ENCODE results near the gene OR2C3. TPM values are rescaled to one million over a fixed set of nuclear protein-coding genes. Genes with fewer than 3 reads are reported as not detected.
"Not testable (repeated sequence)": the region's sequence is repeated elsewhere in the genome, so short reads cannot be mapped to it uniquely, and the experiment has no call there.

The OR2C3 gene
- total and polyA plus RNA-seq, 4 experiments from 2014 or later, result not detected

DNA sequence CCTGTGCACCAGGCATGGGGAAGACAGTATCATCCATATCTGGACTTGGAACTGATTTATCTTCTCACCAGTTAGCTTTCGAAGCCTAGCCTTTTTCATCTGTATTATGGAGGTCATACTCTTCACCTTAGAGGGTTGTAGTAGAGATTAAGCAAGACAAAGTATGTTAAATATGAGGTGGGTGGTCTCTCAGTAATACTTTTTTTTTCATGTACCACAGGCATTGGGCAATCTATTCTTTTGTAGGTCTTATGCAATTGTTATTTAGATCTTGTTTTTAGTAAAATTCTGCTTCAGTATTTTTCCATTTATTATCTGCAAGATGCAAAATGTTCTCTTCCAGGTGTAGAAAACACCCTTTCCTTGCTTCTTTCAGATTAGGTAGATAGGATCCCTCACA lies 43.1 kb downstream of the OR2C3 start:
- H3K27ac Mint-ChIP-seq, result no peak overlapping the region
- no peaks in the 10 kb centered on the region for H3K4me1 Mint-ChIP-seq
- H3K36me3 Mint-ChIP-seq, result no peaks in the 10 kb centered on the region
- POLR2A ChIA-PET (ENCODE audit: partially characterized antibody), result no interaction called here
- H3K9me3 Mint-ChIP-seq, result no peaks in the 10 kb centered on the region
- H3K4me3 ChIP-seq (ENCODE audit: low read length in 2 of 2), result no peak overlapping the region
- CTCF ChIA-PET (ENCODE audit: partially characterized antibody), result interaction anchor here (0.7 to 10.4 kb wide), 2 partner anchors 104 to 120 kb away, joined by 3 to 230 read pairs; no protein-coding TSS in a partner anchor
- H3K9me3 ChIP-seq (ENCODE audit: control insufficient read depth in 1 of 2, low read length in 2 of 2), result no peaks in the 10 kb centered on the region
- H3K27me3 Mint-ChIP-seq, result peaks cover 20 to 24% of the 10 kb centered on the region in 2 donors
- DNase-seq, result no peak
- H3K4me1 ChIP-seq (ENCODE audit: insufficient read depth, low read length), result no peaks in the 10 kb centered on the region
- H3K36me3 ChIP-seq (ENCODE audit: insufficient read depth, low read length), result no peaks in the 10 kb centered on the region
- no peak overlapping the region for H3K4me3 Mint-ChIP-seq
- H3K27ac ChIP-seq (ENCODE audit: low read depth, low read length), result no peak overlapping the region
- peaks cover 10% of the 10 kb centered on the region for H3K27me3 ChIP-seq (ENCODE audit: insufficient read depth, low read length)
- intact Hi-C loops (cut with micrococcal nuclease), result no loop called here

GRCh38 chr1:247491328-247491727 lies 44.9 kb downstream of the OR2C3 start:
- DNase-seq, result no peak
- Mint-ChIP-seq H3K27me3 (peaks cover 19 to 23% of the 10 kb centered on the region in 2 donors), H3K9me3 (no peaks in the 10 kb centered on the region), H3K27ac (no peak overlapping the region), H3K36me3 (no peaks in the 10 kb centered on the region), H3K4me1 (no peaks in the 10 kb centered on the region), H3K4me3 (no peak overlapping the region)
- H3K9me3 ChIP-seq (ENCODE audit: control insufficient read depth in 1 of 2, low read length in 2 of 2), result no peaks in the 10 kb centered on the region
- no peak overlapping the region for H3K4me3 ChIP-seq (ENCODE audit: low read length in 2 of 2)
- ChIA-PET POLR2A (ENCODE audit: partially characterized antibody) (no interaction called here), CTCF (ENCODE audit: partially characterized antibody) (interaction anchor here (3.5 to 10.4 kb wide), 3 partner anchors 103 to 117 kb away, joined by 17 to 231 read pairs (median 230); no protein-coding TSS in a partner anchor)
- H3K27ac ChIP-seq (ENCODE audit: low read depth, low read length), result no peak overlapping the region
- no peaks in the 10 kb centered on the region for H3K36me3 ChIP-seq (ENCODE audit: insufficient read depth, low read length)
- H3K4me1 ChIP-seq (ENCODE audit: insufficient read depth, low read length), result no peaks in the 10 kb centered on the region
- H3K27me3 ChIP-seq (ENCODE audit: insufficient read depth, low read length), result peaks cover 10% of the 10 kb centered on the region
- intact Hi-C loops (cut with micrococcal nuclease), result no loop called here

DNA sequence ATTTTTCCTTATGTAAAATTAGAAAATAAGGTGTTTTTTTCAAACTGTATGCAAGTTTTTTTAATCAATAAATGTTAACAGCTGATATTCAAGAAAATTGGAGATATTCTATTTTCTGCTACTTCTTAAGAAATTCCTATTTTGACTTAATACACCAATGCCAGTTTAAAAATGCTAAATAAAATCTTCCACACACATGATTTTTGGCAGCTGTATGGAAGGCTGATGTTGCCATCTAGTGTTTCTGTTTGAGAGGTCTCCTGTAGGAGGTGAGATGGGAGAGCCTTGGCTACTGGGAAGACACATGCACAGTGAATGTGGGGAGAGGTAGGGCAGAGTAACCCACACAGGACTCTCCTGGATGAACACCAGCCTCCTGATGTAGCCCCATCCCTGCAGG lies 49.2 kb downstream of the OR2C3 start:
- peak in 4 of 5 donors; percentile 47 to 56 (median 54) for DNase-seq
- no peaks in the 10 kb centered on the region for H3K4me1 ChIP-seq (ENCODE audit: insufficient read depth, low read length)
- no peaks in the 10 kb centered on the region for H3K9me3 ChIP-seq (ENCODE audit: control insufficient read depth in 1 of 2, low read length in 2 of 2)
- H3K4me3 Mint-ChIP-seq, result no peak overlapping the region
- intact Hi-C loops (cut with micrococcal nuclease), result loop anchor here (1.0 kb wide), 2 partner anchors 97 to 115 kb away; no protein-coding TSS in a partner anchor
- H3K4me1 Mint-ChIP-seq, result no peaks in the 10 kb centered on the region
- peaks cover 7 to 10% of the 10 kb centered on the region in 2 donors for H3K27me3 Mint-ChIP-seq
- H3K27me3 ChIP-seq (ENCODE audit: insufficient read depth, low read length), result no peaks in the 10 kb centered on the region
- H3K27ac ChIP-seq (ENCODE audit: low read depth, low read length), result no peak overlapping the region
- H3K27ac Mint-ChIP-seq, result no peak overlapping the region
- no peaks in the 10 kb centered on the region for H3K9me3 Mint-ChIP-seq
- ChIA-PET POLR2A (ENCODE audit: partially characterized antibody) (interaction anchor here (0.9 to 3.4 kb wide), 3 partner anchors 39 to 114 kb away, joined by 3 to 16 read pairs (median 3); no protein-coding TSS in a partner anchor), CTCF (ENCODE audit: partially characterized antibody) (interaction anchor here (0.6 to 10.4 kb wide), 21 partner anchors 8 to 367 kb away, joined by 3 to 231 read pairs (median 4); partner anchors contain the start of gene NLRP3)
- H3K4me3 ChIP-seq (ENCODE audit: low read length in 2 of 2), result no peak overlapping the region
- H3K36me3 ChIP-seq (ENCODE audit: insufficient read depth, low read length), result no peaks in the 10 kb centered on the region
- no peaks in the 10 kb centered on the region for H3K36me3 Mint-ChIP-seq

- no peak for DNase-seq
- Mint-ChIP-seq H3K36me3 (no peaks in the 10 kb centered on the region), H3K27me3 (peaks cover 0 to 2% of the 10 kb centered on the region in 2 donors), H3K4me1 (no peaks in the 10 kb centered on the region), H3K4me3 (no peak overlapping the region), H3K27ac (no peak overlapping the region), H3K9me3 (no peaks in the 10 kb centered on the region)
- intact Hi-C loops (cut with micrococcal nuclease), result no loop called here
- Histone ChIP-seq H3K27ac (ENCODE audit: low read depth, low read length) (no peak overlapping the region), H3K4me3 (ENCODE audit: low read length in 2 of 2) (no peak overlapping the region), H3K36me3 (ENCODE audit: insufficient read depth, low read length) (no peaks in the 10 kb centered on the region), H3K9me3 (ENCODE audit: control insufficient read depth in 1 of 2, low read length in 2 of 2) (no peaks in the 10 kb centered on the region), H3K4me1 (ENCODE audit: insufficient read depth, low read length) (no peaks in the 10 kb centered on the region), H3K27me3 (ENCODE audit: insufficient read depth, low read length) (no peaks in the 10 kb centered on the region)
- ChIA-PET POLR2A (ENCODE audit: partially characterized antibody) (no interaction called here), CTCF (ENCODE audit: partially characterized antibody) (interaction anchor here (1.2 to 10.4 kb wide), 5 partner anchors 67 to 110 kb away, joined by 3 to 231 read pairs (median 7); partner anchors contain the start of gene NLRP3)
Observed at GRCh38 chr1:247482747-247483146, 53.5 kb downstream of the OR2C3 start.

DNA sequence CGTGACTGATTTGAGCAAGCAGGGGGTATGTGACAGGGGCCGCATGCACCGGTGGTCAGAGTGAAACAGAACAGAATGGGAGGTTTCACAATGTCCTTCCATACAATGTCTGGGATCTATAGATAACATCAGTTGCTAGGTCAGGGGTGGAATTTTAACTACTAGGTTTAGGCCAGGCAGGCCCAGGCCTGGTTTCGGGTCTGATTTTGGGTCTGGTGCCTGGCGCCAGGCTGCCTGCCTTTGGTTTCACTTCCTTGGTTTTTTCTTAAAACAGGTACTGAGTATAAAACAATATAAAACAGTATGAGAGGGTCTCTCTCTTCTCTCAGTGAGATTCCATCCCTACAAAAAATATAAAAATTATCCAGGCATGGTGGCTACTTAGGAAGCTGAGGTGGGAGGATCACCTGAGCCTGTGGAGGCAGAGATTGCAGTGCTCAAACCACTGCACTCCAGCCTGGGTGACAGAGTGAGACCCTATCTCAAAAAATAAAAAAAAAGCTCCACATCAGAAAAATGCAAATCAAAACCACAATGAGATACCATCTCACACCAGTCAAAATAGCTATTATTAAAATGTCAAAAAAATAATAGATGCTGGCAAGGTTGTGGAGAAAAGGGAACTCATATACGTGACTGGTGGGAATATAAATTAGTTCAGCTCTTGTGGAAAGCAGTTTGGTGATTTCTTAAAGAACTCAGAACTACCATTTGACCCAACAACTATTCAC lies 59.7 kb downstream of the OR2C3 start:
- CTCF ChIA-PET (ENCODE audit: partially characterized antibody), result interaction anchor here (0.8 to 3.0 kb wide), 5 partner anchors 10 to 106 kb away, joined by 3 to 15 read pairs (median 4); no protein-coding TSS in a partner anchor
- H3K27ac Mint-ChIP-seq; H3K27me3 Mint-ChIP-seq; intact Hi-C loops (cut with micrococcal nuclease); H3K4me1 Mint-ChIP-seq; H3K9me3 Mint-ChIP-seq; H3K27ac ChIP-seq (ENCODE audit: low read depth, low read length); H3K36me3 ChIP-seq (ENCODE audit: insufficient read depth, low read length); H3K9me3 ChIP-seq (ENCODE audit: control insufficient read depth in 1 of 2, low read length in 2 of 2); H3K4me3 ChIP-seq (ENCODE audit: low read length in 2 of 2); DNase-seq; POLR2A ChIA-PET (ENCODE audit: partially characterized antibody); H3K27me3 ChIP-seq (ENCODE audit: insufficient read depth, low read length); H3K36me3 Mint-ChIP-seq; H3K4me3 Mint-ChIP-seq; H3K4me1 ChIP-seq (ENCODE audit: insufficient read depth, low read length): not testable (repeated sequence)

DNA sequence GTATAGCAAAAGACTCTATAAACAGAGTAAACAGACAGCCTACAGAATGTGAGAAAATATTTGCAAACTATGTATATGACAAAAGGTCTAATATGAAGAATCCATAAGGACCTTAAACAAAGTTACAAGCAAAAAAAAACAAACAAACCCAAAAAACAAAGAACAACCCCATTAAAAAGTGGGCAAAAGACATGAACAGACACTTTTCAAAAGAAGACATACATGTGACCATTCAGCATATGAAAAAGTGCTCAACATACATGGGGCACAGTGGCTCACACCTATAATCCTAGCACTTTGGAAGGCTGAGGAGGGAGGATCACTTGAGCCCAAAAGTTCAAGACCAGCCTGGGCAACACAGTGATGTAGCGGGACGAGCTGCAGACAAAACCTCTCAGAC lies 60.4 kb downstream of the OR2C3 start:
- POLR2A ChIA-PET (ENCODE audit: partially characterized antibody), result no interaction called here
- CTCF ChIA-PET (ENCODE audit: partially characterized antibody), result interaction anchor here (1.4 to 3.0 kb wide), 2 partner anchors 86 to 103 kb away, joined by 5 to 15 read pairs; no protein-coding TSS in a partner anchor
- no peak for DNase-seq
- H3K36me3 ChIP-seq (ENCODE audit: insufficient read depth, low read length), result no peaks in the 10 kb centered on the region
- no peaks in the 10 kb centered on the region for H3K4me1 ChIP-seq (ENCODE audit: insufficient read depth, low read length)
- no peak overlapping the region for H3K27ac Mint-ChIP-seq
- no peak overlapping the region for H3K27ac ChIP-seq (ENCODE audit: low read depth, low read length)
- no peak overlapping the region for H3K4me3 ChIP-seq (ENCODE audit: low read length in 2 of 2)
- H3K27me3 Mint-ChIP-seq, result peaks cover 0 to 2% of the 10 kb centered on the region in 2 donors
- H3K27me3 ChIP-seq (ENCODE audit: insufficient read depth, low read length), result no peaks in the 10 kb centered on the region
- peaks cover 0 to 4% (median 0%) of the 10 kb centered on the region in 8 donors for H3K9me3 Mint-ChIP-seq
- H3K36me3 Mint-ChIP-seq, result no peaks in the 10 kb centered on the region
- no peaks in the 10 kb centered on the region for H3K4me1 Mint-ChIP-seq
- no peaks in the 10 kb centered on the region for H3K9me3 ChIP-seq (ENCODE audit: control insufficient read depth in 1 of 2, low read length in 2 of 2)
- H3K4me3 Mint-ChIP-seq, result no peak overlapping the region
- intact Hi-C loops (cut with micrococcal nuclease), result no loop called here

All from CD4-positive, alpha-beta memory T cell (primary cell).